KOPT-K1 (cell line): Measurements from ENCODE around the gene FMNL2.

Source experiments
- H3K27ac ChIP-seq: fragments of 200-600 bp; sonication (generic); 2 replicates; pipeline ENCODE4 v1.5.1; 2016; ENCODE audit warnings: antibody characterized with exemption, mild to moderate bottlenecking, low read depth, low read length; ENCODE audit not compliant: poor library complexity, severe bottlenecking
- H3K36me3 ChIP-seq: fragments of 200-600 bp; sonication (generic); 2 replicates; pipeline ENCODE4 v1.5.1; 2017; ENCODE audit warnings: antibody characterized with exemption, mild to moderate bottlenecking, low read length, moderate library complexity; ENCODE audit not compliant: insufficient read depth
- H3K9me3 ChIP-seq: fragments of 200-600 bp; sonication (generic); 2 replicates; pipeline ENCODE4 v1.5.1; 2017; ENCODE audit warnings: antibody characterized with exemption, low read length, mild to moderate bottlenecking; ENCODE audit not compliant: insufficient read depth, poor library complexity, severe bottlenecking

Gene FMNL2

GRCh38 chr2:152580714-152581113 lies 245.7 kb downstream of the FMNL2 start:
- Histone ChIP-seq H3K36me3 (no peaks in the 10 kb centered on the region), H3K27ac (no peak overlapping the region), H3K9me3 (no peaks in the 10 kb centered on the region)

- Histone ChIP-seq H3K9me3 (no peaks in the 10 kb centered on the region), H3K36me3 (no peaks in the 10 kb centered on the region), H3K27ac (no peak overlapping the region)
These were observed 246.4 kb downstream of the FMNL2 start for GRCh38 chr2:152581360-152581759.

GRCh38 chr2:152582081-152582480 lies 247.1 kb downstream of the FMNL2 start:
- no peaks in the 10 kb centered on the region for H3K9me3 ChIP-seq
- H3K36me3 ChIP-seq = no peaks in the 10 kb centered on the region
- no peak overlapping the region for H3K27ac ChIP-seq

GRCh38 chr2:152583512-152584229 lies 248.7 kb downstream of the FMNL2 start:
- Histone ChIP-seq H3K36me3 (no peaks in the 10 kb centered on the region), H3K27ac (no peak overlapping the region), H3K9me3 (no peaks in the 10 kb centered on the region)

- Histone ChIP-seq H3K27ac (no peak overlapping the region), H3K36me3 (no peaks in the 10 kb centered on the region), H3K9me3 (no peaks in the 10 kb centered on the region)
These were observed 249.3 kb downstream of the FMNL2 start for GRCh38 chr2:152584301-152584700.

- Histone ChIP-seq H3K27ac (no peak overlapping the region), H3K36me3 (no peaks in the 10 kb centered on the region), H3K9me3 (no peaks in the 10 kb centered on the region)
These were observed 251.0 kb downstream of the FMNL2 start for GRCh38 chr2:152585830-152586484.

- H3K9me3 ChIP-seq = no peaks in the 10 kb centered on the region
- H3K36me3 ChIP-seq = no peaks in the 10 kb centered on the region
- H3K27ac ChIP-seq = no peak overlapping the region
These were observed 252.4 kb downstream of the FMNL2 start for GRCh38 chr2:152587187-152587947.

GRCh38 chr2:152588998-152589397 lies 254.0 kb downstream of the FMNL2 start:
- Histone ChIP-seq H3K36me3 (no peaks in the 10 kb centered on the region), H3K9me3 (no peaks in the 10 kb centered on the region), H3K27ac (no peak overlapping the region)

GRCh38 chr2:152594022-152594766 lies 259.2 kb downstream of the FMNL2 start:
- Histone ChIP-seq H3K27ac (no peak overlapping the region), H3K9me3 (no peaks in the 10 kb centered on the region), H3K36me3 (no peaks in the 10 kb centered on the region)

GRCh38 chr2:152594792-152595191 lies 259.8 kb downstream of the FMNL2 start:
- Histone ChIP-seq H3K36me3 (no peaks in the 10 kb centered on the region), H3K9me3 (no peaks in the 10 kb centered on the region), H3K27ac (no peak overlapping the region)

- Histone ChIP-seq H3K9me3 (no peaks in the 10 kb centered on the region), H3K27ac (no peak overlapping the region), H3K36me3 (no peaks in the 10 kb centered on the region)
These were observed 264.2 kb downstream of the FMNL2 start for GRCh38 chr2:152598975-152599759.

- H3K9me3 ChIP-seq = no peaks in the 10 kb centered on the region
- no peaks in the 10 kb centered on the region for H3K36me3 ChIP-seq
- H3K27ac ChIP-seq = no peak overlapping the region
These were observed 265.2 kb downstream of the FMNL2 start for GRCh38 chr2:152600051-152600657.

- no peaks in the 10 kb centered on the region for H3K36me3 ChIP-seq
- H3K27ac ChIP-seq = no peak overlapping the region
- no peaks in the 10 kb centered on the region for H3K9me3 ChIP-seq
These were observed 265.7 kb downstream of the FMNL2 start for GRCh38 chr2:152600697-152601096.

- H3K27ac ChIP-seq = no peak overlapping the region
- H3K9me3 ChIP-seq = no peaks in the 10 kb centered on the region
- H3K36me3 ChIP-seq = no peaks in the 10 kb centered on the region
These were observed 267.8 kb downstream of the FMNL2 start for GRCh38 chr2:152602750-152603149.
